Nephron (organoid): ENCODE measurements around the gene HDAC7.

Experiments
- H3K27ac Mint-ChIP-seq, 3 experiments: 2 replicates each; pipeline ENCODE4 v1.8.0; 2020; ENCODE audit warnings: mixed read lengths in 3 of 3, mild to moderate bottlenecking in 2 of 3, moderate library complexity in 1 of 3
- H3K27me3 Mint-ChIP-seq: 2 replicates; pipeline ENCODE4 v1.8.0; 2021; ENCODE audit warnings: low read depth, mild to moderate bottlenecking, moderate library complexity, mixed read lengths
- H3K36me3 Mint-ChIP-seq: 2 replicates; pipeline ENCODE4 v1.8.0; 2020; ENCODE audit warnings: low read depth, mixed read lengths
- H3K4me1 Mint-ChIP-seq: 2 replicates; pipeline ENCODE4 v1.8.0; 2020; ENCODE audit warnings: mixed read lengths
- H3K4me3 Mint-ChIP-seq, 3 experiments: 2 replicates each; pipeline ENCODE4 v1.8.0; 2020; ENCODE audit warnings: mild to moderate bottlenecking in 3 of 3, mixed read lengths in 3 of 3, moderate library complexity in 2 of 3
- H3K9me3 Mint-ChIP-seq: 2 replicates; pipeline ENCODE4 v1.8.0; 2020; ENCODE audit warnings: mixed read lengths
- TF ChIP-seq, protein P1 (sequence below), 3 experiments: fragments of 200-600 bp; sonication (generic); IDR thresholded peaks; one replicate each; pipeline ENCODE4 v1.5.0; 2021; ENCODE audit warnings: antibody characterized with exemption in 3 of 3; ENCODE audit not compliant: unreplicated experiment in 3 of 3

The HDAC7 gene

GRCh38 chr12:47819896-47820630, at the start of gene HDAC7:
Gene HDAC7, minus strand, starts transcription at chr12:47819903. Its CDS starts 118 bp downstream, at chr12:47819785.
- Mint-ChIP-seq H3K27ac (peak within 1 kb of the TSS; percentile 99 to 100 (median 99)), H3K36me3 (no peaks in the 10 kb centered on the region), H3K27me3 (no peaks in the 10 kb centered on the region), H3K4me3 (peak within 1 kb of the TSS; percentile 94 to 98 (median 95)), H3K9me3 (no peaks in the 10 kb centered on the region), H3K4me1 (peaks cover 75% of the 10 kb centered on the region)
- TF ChIP-seq, protein P1, sequence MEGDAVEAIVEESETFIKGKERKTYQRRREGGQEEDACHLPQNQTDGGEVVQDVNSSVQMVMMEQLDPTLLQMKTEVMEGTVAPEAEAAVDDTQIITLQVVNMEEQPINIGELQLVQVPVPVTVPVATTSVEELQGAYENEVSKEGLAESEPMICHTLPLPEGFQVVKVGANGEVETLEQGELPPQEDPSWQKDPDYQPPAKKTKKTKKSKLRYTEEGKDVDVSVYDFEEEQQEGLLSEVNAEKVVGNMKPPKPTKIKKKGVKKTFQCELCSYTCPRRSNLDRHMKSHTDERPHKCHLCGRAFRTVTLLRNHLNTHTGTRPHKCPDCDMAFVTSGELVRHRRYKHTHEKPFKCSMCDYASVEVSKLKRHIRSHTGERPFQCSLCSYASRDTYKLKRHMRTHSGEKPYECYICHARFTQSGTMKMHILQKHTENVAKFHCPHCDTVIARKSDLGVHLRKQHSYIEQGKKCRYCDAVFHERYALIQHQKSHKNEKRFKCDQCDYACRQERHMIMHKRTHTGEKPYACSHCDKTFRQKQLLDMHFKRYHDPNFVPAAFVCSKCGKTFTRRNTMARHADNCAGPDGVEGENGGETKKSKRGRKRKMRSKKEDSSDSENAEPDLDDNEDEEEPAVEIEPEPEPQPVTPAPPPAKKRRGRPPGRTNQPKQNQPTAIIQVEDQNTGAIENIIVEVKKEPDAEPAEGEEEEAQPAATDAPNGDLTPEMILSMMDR (IDR thresholded peaks at IDR 0.05; ENCODE audit: unreplicated experiment in 3 of 3) = no peak

DNA sequence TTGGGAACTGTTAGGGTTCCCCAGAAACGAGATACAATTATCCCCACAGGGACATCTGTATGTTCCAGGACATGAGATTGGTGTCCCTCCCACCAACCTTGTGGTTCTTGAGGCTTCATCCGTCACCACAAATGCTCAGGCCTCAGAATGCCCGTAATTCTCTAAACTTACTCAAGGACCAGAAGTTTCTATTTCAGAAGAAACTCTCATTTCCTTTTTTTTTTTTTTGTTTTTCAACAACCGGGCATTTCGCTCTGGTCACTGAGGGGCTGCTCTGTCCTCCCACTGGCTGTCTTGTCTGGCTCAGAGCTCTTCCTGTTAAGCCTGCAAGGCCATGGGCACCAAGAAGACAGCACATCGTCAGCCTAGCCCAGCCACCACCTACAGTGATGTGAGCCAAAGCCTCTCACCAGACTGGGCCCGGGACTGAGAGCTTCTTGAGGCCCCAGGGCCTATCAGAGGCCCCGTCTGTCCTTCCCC, 48.9 kb upstream of the HDAC7 start:
- Mint-ChIP-seq H3K27me3 (peaks cover 9% of the 10 kb centered on the region), H3K36me3 (no peaks in the 10 kb centered on the region), H3K4me3 (no peak overlapping the region), H3K4me1 (peaks cover 13% of the 10 kb centered on the region), H3K27ac (no peak overlapping the region), H3K9me3 (no peaks in the 10 kb centered on the region)
- TF ChIP-seq, protein P1 (IDR thresholded peaks at IDR 0.05; ENCODE audit: unreplicated experiment in 3 of 3) = no peak

DNA sequence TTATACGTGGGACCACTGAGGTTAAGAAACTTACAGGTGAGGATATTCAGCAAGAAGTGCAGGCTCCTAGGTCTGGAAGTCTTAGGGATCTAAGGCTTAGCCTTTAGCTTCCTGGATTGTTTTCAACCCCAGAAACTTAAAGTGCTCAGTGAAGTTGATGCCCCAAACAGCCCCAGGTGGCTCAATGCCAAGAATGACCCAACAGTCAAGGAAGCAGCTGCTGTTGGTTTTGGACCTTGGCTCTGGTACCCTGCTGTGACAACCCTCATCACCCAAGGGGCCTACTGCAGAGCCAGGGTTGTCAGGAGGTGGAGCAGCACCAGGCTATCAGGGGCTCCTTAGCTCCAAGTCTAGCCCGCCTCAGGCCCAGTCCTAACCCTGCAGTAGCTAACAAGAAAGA, 48.3 kb upstream of the HDAC7 start:
- H3K27me3 Mint-ChIP-seq = peaks cover 6% of the 10 kb centered on the region
- H3K27ac Mint-ChIP-seq = no peak overlapping the region
- H3K4me3 Mint-ChIP-seq = no peak overlapping the region
- no peaks in the 10 kb centered on the region for H3K36me3 Mint-ChIP-seq
- TF ChIP-seq, protein P1 (IDR thresholded peaks at IDR 0.05; ENCODE audit: unreplicated experiment in 3 of 3) = no peak
- H3K4me1 Mint-ChIP-seq = peaks cover 13% of the 10 kb centered on the region
- no peaks in the 10 kb centered on the region for H3K9me3 Mint-ChIP-seq

GRCh38 chr12:47867495-47867941, 47.8 kb upstream of the HDAC7 start:
- Mint-ChIP-seq H3K9me3 (no peaks in the 10 kb centered on the region), H3K27me3 (peaks cover 6% of the 10 kb centered on the region), H3K36me3 (no peaks in the 10 kb centered on the region), H3K4me3 (no peak overlapping the region), H3K4me1 (peaks cover 13% of the 10 kb centered on the region), H3K27ac (no peak overlapping the region)
- TF ChIP-seq, protein P1 (IDR thresholded peaks at IDR 0.05; ENCODE audit: unreplicated experiment in 3 of 3) = no peak

GRCh38 chr12:47864646-47865235, 45.0 kb upstream of the HDAC7 start:
- H3K36me3 Mint-ChIP-seq = no peaks in the 10 kb centered on the region
- no peaks in the 10 kb centered on the region for H3K9me3 Mint-ChIP-seq
- H3K4me1 Mint-ChIP-seq = no peaks in the 10 kb centered on the region
- H3K27me3 Mint-ChIP-seq = peaks cover 3% of the 10 kb centered on the region
- TF ChIP-seq, protein P1 (IDR thresholded peaks at IDR 0.05; ENCODE audit: unreplicated experiment in 3 of 3) = no peak
- no peak overlapping the region for H3K27ac Mint-ChIP-seq
- H3K4me3 Mint-ChIP-seq = no peak overlapping the region
